Testis (tissue), 2 donors: ENCODE measurements around the gene ING5.

Experiments used
- POLR2A ChIP-seq: fragments of 450-650 bp; IDR thresholded peaks from one replicate; pipeline ENCODE4 v1.6.1; 2017; ENCODE audit warnings: antibody characterized with exemption, mild to moderate bottlenecking, moderate library complexity
- TF ChIP-seq, protein P1 (sequence below), 3 experiments: fragments of 450-650 bp in 2 of 3; fragments of 200-600 bp in 1 of 3; sonication (generic) in 1 of 3; IDR thresholded peaks; one replicate each; pipeline ENCODE4 v1.5.1; 2016 to 2019; ENCODE audit warnings: antibody characterized with exemption in 3 of 3, mild to moderate bottlenecking in 2 of 3, moderate library complexity in 1 of 3

DNA sequence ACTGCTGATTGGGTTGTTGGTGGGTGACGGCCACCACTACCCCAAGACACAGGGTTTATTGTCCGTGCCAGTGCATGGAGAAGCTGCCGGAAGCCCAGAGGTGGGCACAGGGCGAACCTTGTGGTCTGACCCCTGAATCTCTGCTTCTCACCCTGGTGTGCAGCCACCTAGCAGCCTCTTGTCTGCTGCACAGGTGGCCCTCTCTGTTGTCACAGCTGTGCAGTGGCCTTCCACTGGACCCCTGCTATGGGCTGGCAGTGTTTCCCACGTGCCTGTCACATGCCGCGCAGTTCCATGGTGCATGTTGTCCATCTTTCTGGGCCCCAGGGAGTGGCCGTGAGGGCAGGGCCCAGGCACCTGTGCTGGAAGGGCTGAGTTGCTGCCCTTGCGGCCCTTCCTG, 49.1 kb upstream of the ING5 start:
- TF ChIP-seq POLR2A, result no peak
- TF ChIP-seq, protein P1, sequence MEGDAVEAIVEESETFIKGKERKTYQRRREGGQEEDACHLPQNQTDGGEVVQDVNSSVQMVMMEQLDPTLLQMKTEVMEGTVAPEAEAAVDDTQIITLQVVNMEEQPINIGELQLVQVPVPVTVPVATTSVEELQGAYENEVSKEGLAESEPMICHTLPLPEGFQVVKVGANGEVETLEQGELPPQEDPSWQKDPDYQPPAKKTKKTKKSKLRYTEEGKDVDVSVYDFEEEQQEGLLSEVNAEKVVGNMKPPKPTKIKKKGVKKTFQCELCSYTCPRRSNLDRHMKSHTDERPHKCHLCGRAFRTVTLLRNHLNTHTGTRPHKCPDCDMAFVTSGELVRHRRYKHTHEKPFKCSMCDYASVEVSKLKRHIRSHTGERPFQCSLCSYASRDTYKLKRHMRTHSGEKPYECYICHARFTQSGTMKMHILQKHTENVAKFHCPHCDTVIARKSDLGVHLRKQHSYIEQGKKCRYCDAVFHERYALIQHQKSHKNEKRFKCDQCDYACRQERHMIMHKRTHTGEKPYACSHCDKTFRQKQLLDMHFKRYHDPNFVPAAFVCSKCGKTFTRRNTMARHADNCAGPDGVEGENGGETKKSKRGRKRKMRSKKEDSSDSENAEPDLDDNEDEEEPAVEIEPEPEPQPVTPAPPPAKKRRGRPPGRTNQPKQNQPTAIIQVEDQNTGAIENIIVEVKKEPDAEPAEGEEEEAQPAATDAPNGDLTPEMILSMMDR (IDR thresholded peaks at IDR 0.05), result no peak
